Measurements from ENCODE around the gene BBS9. TPM values are rescaled to one million over a fixed set of nuclear protein-coding genes. Genes with fewer than 3 reads are reported as not detected.
"Not testable (repeated sequence)": the region's sequence is repeated elsewhere in the genome, so short reads cannot be mapped to it uniquely, and the experiment has no call there.

Gene BBS9
- 10.4 and 11.3 TPM in 2 replicates for total RNA-seq

- intact Hi-C loops (cut with micrococcal nuclease), result loop anchor here (1.0 to 5.0 kb wide), 12 partner anchors 20 to 1908 kb away; partner anchors contain the start of genes AVL9, DPY19L1, FKBP9 and LSM5
These were observed at the start of gene BBS9 for GRCh38 chr7:33128990-33129805. Gene BBS9 (plus strand): TSS chr7:33129564. CDS start chr7:33146253, 16,689 bp downstream.

- intact Hi-C loops (cut with micrococcal nuclease), result no loop called here
These were observed 49.3 kb upstream of the BBS9 start for GRCh38 chr7:33079763-33080690.

DNA sequence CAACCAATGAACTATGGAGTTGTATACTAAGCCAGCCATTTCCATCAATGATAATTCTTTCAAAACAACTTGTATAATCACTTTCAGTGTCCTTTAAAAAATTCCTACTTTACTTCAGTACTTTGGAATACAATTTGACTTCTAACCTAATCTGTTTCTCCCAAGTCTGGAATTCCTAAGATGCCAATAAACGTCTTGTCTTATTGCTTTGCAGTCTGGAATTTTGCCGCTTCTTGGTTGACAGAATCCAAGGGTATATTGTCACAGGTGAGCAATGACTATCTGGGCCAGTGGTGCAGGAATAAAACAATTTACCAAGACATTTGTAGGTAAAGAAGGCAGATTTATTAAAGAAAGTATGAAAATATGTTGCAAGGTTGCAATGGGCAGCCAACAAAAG, 42.0 kb upstream of the BBS9 start:
- intact Hi-C loops (cut with micrococcal nuclease), result no loop called here

DNA sequence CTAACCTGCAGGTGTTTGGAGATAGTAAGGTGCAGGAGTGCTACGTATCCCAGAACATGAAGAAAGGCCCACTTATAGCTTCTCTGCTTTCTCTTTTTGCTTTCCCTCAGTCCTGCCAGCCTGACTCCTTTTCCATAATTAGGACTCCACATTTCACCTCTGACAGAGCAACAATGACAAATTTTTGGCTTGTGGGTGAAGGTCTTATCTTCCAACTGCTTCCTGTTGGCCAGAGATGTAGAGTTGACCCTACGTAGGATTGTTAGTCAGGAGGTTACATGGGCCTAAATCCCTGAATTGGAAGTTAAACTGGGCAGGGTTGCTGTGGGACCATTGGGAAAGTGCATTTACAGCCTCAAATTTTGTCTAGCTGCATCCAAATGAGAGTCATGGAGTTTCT, 41.5 kb upstream of the BBS9 start:
- intact Hi-C loops (cut with micrococcal nuclease), result no loop called here

DNA sequence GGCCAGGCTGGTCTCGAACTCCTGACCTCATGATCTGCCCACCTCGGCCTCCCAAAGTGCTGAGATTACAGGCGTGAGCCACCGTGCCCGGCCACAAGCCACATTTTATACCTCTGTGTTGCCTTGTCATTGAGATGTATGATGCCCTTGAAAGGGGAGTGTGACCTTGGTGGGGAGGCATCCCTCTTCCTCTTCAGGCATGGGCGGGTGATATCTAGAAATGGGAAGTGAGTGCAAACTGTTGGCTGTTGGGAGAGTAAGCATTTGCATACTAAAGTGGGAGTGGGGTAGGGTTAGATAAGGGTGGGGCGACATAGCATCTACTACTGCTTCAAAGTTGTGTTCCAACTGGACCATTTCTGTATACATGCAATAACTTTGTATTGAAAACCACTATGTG, 40.2 kb upstream of the BBS9 start:
- intact Hi-C loops (cut with micrococcal nuclease), result no loop called here

GRCh38 chr7:33091111-33091531, 38.2 kb upstream of the BBS9 start:
- intact Hi-C loops (cut with micrococcal nuclease), result no loop called here

DNA sequence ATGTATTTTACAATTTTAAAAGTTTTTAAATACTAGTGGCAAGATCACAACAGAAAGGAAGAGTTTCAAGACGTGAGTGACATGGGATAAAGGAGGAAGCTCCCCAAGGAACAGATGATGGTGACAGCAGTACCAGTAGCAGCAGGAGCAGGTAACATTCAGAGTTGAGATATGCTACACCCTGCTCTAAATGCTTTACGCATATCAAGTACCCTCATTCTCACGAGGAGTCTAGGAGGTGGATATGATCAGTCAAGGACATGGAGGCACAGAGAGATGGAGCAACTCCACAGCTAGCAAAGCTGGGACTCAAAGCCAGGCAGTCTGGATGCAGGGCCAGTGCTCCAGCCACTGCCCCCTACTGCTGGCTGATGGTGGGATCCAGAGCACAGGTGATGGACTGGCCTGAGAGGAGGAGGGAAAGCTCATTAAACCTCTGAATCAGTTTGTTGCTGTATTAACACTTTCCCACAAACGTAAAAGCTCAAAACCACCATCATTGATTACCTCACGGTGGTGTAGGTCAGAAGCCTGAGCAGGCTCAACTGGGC, 37.6 kb upstream of the BBS9 start:
- intact Hi-C loops (cut with micrococcal nuclease), result no loop called here

DNA sequence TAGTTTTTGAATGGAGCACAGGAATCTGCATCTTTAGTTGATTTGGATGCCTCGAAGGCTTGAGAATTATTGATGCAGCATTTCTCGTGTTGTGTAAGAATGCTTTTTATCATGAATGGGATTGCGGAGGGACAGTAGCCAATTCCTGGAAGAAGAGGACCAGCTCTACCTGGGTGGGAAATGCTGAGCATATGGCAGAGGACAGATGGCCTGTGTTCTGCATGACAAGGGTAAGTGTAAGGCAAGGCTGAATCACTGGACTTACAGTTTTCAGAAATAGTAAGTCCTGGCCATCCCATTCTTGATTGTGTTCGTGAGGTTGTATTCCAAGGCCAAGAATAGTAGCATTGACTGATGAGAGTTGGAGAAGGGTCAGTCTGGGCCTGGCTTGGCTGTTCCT, 36.1 kb upstream of the BBS9 start:
- intact Hi-C loops (cut with micrococcal nuclease), result no loop called here

DNA sequence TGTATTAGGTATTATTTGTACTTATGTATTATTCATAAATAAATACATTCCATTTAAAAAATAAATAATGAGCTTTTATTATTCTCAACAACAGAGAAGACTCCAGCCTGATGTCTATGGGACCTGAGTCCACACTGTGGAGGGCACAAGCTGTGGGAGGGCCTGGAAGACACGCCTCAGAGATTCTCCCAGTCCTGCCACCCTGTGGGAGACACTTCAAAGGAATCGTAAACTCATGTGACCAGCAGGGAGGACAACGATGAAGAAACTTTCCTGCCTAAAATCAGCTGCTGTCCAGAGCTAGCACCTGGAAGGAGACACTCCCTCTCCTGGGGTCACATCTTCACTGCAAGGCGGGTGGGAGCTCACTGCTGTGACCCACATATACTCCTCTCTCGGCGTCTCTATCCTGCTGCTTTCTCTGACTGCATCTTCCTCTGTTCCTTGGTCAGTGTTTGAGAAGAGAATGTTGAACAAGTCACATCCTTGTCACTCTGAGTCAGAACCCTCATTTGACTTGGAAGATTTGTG, 34.6 kb upstream of the BBS9 start:
- intact Hi-C loops (cut with micrococcal nuclease), result not testable (repeated sequence)

DNA sequence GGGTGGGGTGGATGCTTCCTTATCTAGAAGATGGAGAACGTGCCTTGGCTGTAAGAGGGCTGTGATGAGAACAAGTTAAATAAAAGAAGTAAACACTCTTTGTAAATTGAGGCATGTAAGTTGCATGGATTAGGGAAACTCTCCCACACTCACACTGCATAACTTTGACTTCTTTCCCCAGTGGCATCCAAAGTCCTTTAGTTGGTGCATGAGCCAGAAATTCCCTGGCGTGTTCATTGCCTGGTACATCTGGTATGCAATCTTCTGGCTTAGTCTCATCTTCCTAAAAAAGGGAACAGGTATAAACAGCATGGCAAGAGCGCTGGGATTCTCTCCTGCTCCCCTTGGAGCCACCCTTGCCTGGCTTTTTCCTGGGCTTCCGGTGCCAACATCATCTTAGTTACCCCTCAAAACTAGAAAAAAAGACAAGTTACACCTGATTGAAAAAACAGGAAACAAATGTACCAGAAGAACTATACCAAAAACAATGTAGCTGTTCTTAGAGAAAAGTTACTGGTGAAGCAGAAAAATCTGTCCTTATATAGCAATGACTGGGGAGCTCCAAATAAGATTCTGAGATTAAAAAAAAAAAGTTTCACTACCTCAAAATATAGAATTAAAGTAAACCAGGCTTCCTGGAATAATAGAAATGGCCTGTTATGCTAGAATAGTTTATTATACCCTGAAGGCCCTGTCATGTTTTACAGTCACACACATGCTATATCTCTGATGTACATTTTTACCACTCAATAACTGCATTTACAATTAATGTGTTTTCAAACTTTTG, 30.0 kb upstream of the BBS9 start:
- intact Hi-C loops (cut with micrococcal nuclease), result no loop called here

- intact Hi-C loops (cut with micrococcal nuclease), result no loop called here
These were observed 28.6 kb upstream of the BBS9 start for GRCh38 chr7:33100770-33101169.

- intact Hi-C loops (cut with micrococcal nuclease), result no loop called here
These were observed 27.5 kb upstream of the BBS9 start for GRCh38 chr7:33101906-33102305.

DNA sequence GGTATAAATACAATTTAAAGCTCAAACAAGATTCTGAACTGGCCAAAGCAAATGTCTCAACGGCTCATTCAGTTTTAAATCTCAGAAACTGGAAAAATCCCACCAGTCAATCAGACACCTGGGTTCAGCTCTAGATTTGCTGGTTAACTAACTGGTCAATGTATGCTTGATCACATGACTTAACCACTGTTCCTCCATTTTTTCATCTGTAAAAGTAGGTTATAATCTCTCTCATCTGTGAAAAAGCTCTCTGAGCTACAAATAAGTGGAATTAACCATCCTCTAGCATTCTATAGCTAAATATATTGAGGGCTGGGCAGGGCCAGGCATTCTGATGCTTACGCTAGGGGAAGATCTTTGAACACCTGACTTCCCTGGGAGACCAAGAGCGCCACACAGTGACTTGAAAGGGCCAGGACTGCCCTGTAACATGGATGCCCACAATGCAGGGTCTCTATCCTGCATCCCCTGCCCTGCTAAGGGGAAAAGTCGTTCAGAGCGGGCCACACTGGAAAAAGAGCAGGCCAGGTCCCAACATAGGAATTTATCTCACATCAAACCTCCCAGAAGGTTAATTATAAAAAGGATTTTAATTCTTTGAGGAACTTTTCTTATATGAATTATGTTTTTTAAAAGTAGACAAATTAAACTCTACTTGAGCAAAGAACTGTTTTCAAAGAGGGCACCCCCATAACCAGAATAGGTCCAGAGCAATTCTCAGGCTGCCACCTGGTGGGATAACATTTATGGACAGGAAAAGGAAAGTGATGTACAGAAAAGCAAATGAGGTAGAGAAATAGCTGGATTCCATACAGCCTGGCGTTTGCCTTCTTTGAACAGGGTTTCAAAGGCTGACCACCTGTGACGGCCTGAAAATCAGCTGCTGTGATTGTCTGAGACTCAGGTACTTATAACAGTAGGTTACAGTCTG, 22.0 kb upstream of the BBS9 start:
- intact Hi-C loops (cut with micrococcal nuclease), result loop anchor here (1.0 kb wide), 9 partner anchors 68 to 612 kb away; partner anchors contain the start of gene AVL9

GRCh38 chr7:33108554-33109004, 20.8 kb upstream of the BBS9 start:
- intact Hi-C loops (cut with micrococcal nuclease), result loop anchor here (1.0 kb wide), 6 partner anchors 21 to 681 kb away; partner anchors contain the start of gene BBS9

DNA sequence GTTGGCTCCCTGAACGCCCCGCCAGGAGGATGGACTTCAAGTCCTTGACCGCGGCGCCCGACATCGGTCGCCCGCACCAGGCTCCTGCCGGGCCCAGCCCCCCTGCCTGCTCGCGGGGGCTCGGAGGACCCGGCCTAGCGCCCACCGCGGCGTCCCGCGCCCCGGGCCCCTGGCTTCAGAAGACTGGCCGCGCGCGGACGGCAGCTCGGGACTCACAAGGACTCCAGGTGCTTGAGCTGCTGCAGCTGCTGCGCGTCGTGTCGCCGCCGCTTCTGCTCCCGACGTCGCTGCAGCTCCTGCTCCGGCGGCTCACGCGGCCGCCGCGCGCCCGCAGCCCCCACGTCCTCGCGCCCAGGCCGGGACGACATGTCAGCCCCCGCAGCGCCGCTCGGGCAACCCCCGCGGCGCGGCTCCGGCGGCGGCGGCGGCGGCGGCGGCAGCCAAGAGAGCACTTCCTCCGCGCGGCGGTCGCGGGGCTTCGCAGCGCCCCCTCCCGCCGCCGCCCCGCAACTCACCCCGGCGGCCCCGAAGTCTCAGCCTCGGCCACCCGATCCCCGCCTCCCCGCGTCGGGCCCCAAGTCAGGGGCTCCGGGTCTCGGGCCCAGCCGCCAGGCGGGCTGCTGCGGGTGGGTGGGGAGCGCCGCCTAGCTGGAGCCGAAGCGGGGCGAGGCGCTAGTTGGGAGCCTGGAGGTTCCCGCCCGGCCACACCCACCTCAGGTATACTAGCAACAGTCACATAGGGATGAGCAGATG, 20.2 kb upstream of the BBS9 start, which contains the start of gene RP9:
RP9 (minus strand) TSS at position 400 of the 753 bp plus-strand sequence; CDS start at position 368, 32 bp downstream.
- intact Hi-C loops (cut with micrococcal nuclease), result loop anchor here (1.0 kb wide), 3 partner anchors 20 to 682 kb away; partner anchors contain the start of gene BBS9

- intact Hi-C loops (cut with micrococcal nuclease), result loop anchor here (1.0 kb wide), 3 partner anchors 20 to 682 kb away; partner anchors contain the start of gene BBS9
These were observed 19.6 kb upstream of the BBS9 start for GRCh38 chr7:33109758-33110238.

- intact Hi-C loops (cut with micrococcal nuclease), result no loop called here
These were observed 17.8 kb upstream of the BBS9 start for GRCh38 chr7:33111614-33112013.

GRCh38 chr7:33114976-33115375, 14.4 kb upstream of the BBS9 start:
- intact Hi-C loops (cut with micrococcal nuclease), result no loop called here
